Activated CD8-positive, alpha-beta memory T cell treated with anti-CD3 and anti-CD28 coated beads, Interleukin-2, amount 50 U/mL, for 4 hours (primary cell): ENCODE data around the gene UBASH3B.
A peak's percentile ranks its signal among the peaks of the same experiment; 100 is the strongest.
"Not testable (repeated sequence)": the region's sequence is repeated elsewhere in the genome, so short reads cannot be mapped to it uniquely, and the experiment has no call there.

Experiments used
- DNase-seq: peaks from one replicate; pipeline ENCODE4 v3.0.0-alpha.2; 2020

Gene UBASH3B, protein sequence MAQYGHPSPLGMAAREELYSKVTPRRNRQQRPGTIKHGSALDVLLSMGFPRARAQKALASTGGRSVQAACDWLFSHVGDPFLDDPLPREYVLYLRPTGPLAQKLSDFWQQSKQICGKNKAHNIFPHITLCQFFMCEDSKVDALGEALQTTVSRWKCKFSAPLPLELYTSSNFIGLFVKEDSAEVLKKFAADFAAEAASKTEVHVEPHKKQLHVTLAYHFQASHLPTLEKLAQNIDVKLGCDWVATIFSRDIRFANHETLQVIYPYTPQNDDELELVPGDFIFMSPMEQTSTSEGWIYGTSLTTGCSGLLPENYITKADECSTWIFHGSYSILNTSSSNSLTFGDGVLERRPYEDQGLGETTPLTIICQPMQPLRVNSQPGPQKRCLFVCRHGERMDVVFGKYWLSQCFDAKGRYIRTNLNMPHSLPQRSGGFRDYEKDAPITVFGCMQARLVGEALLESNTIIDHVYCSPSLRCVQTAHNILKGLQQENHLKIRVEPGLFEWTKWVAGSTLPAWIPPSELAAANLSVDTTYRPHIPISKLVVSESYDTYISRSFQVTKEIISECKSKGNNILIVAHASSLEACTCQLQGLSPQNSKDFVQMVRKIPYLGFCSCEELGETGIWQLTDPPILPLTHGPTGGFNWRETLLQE

DNA sequence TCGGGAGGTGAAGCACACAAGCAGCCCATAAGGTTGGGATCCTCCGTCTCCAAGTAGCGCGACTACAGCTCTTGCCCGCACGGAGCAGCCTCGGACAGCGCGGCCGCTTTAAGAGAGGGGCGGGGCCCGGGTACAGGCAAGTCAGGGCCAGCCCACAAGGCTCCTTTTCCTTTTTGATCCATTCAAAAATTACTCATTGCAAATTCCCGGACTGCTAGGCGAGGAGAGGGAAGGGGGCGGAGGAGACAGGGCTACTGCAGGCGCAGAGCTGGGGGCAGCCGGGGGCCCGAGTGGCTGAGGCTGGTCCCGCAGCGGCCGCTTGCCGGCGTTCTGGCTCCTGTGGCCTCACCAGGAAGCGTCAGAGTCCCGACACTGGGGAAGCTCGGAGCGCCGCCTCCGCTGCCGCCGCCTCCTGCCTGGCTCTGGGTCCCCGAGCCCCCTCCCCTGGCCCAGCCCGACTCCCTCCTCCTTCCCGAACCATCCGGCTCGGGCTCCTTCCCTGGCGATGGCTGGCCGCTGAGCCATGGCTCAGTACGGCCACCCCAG is at the start of gene UBASH3B:
Gene UBASH3B (plus strand): TSS at position 196 of the 546 bp plus-strand sequence. CDS start 328 bp downstream, at position 524.
- DNase-seq: peak; percentile 61

DNA sequence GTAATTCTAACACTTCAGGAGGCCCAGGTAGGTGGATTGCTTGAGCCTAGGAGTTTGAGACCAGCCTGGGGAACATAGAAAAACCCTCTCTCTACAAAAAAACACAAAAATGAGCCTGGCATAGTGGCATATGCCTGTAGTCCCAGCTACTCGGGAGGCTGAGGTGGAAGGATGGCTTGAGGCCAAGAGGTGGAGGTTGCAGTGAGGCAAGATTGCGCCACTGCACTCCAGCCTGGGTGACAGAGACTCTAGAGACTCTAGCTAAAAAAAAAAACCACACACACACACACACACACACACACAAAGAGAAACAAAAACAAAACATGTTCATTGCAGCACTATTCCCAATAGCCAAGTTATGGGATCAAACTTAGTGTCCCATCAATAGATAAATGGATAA is 48.4 kb upstream of the UBASH3B start:
- DNase-seq: not testable (repeated sequence)

DNA sequence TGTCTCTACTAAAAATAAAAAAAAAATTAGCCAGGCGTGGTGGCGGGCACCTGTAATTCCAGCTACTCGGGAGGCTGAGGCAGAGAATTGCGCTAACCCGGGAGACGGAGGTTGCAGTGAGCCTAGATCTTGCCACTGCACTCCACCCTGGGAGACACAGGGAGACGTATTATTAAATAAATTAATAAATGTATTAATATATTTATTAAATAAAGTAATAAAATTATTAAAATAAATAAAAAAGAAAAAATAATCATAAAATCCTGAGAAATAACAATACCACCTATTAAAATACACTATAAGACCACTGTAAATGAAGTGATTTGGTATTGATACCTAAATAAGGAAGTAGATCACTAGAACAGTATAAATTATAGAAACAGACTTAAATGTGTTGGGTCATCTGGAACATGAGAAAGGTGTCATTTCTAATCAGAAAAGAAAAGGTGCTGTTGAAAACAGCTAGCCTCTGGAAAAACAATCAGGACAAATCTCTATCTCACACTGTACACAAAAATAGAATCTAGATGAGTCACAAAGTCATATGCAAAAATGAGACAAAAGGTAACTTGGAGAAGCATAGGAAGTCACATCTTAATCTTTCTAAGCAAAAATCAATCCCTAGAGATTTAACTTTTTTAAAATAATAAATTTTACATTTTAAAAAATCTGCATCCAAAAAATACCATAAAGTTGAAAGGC is 43.2 kb upstream of the UBASH3B start:
- DNase-seq: no peak

DNA sequence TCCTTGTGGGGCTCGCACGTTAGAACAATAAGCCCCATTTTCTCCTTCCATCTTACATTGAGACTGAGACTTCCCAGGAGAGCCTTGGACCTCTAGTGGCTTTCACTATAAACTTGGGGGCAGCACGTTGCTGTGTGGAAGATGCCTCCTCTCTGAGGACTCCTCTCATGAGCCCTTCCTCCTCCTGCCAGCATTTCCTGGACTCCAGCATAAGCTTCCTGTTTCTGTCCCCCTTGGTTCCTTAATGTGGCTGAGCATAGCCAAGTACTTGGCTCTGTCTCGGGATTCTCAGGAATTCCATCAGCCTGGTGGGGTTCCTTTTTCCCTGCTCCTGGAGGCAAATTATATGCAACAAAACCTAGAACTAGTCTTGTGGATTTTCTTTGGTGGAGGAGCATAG is 38.8 kb upstream of the UBASH3B start:
- DNase-seq: no peak

DNA sequence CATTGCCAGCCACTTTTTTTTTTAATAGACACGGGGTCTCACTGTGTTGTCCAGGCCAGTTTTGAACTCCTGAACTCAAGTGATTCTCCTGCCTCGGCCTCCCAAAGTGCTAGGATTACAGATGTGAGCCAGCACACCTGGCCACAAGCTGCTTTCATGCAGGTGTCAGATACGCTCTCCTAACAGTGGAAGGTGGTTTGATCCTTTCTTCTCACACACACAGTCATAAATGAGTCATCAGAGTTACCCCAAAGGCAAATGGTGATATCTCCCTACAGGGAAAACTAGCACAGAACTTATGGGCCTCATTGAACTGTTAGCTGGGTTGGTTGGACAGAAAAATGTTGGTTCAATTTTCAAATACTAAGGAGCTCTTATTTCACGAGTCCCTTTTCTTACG is 38.2 kb upstream of the UBASH3B start:
- no peak for DNase-seq

DNA sequence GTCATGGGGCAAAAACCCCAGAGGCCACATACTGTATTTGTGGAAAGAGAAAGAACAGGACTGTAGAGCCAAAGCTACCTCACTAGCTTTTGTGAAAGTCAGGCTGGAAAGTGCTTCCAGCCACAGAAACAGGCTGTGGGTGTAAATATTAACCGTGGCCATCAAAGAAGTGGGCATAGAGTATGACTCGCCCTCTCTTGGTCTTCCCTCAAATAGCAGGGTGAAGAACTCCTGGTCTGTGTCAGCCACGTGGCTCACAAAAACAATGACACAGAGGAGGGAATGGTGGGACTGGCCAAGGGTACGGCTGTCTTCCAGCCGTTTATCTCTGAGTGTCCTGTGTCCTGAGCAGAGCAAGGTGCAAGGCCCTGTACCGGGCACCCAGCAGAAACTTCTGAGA is 37.6 kb upstream of the UBASH3B start:
- no peak for DNase-seq

DNA sequence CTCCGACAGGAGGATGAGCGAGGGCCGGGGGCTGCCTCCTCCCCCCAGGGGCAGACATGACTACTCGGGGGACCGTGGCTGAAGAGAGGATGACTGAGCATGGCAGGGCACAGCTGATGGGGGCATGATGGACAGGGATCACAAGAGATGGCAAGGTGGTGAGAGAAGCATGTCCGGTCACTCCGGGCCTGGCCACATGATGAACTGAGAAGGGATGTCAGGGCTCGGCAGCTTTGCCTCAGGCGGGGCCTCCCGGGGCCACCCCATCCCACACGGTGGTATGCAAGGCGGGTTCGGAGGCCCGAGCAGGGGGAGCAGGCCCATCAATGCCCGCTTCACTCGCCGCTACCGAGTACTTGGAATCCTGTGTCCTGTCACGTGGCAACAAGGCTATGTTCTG is 36.6 kb upstream of the UBASH3B start:
- no peak for DNase-seq

DNA sequence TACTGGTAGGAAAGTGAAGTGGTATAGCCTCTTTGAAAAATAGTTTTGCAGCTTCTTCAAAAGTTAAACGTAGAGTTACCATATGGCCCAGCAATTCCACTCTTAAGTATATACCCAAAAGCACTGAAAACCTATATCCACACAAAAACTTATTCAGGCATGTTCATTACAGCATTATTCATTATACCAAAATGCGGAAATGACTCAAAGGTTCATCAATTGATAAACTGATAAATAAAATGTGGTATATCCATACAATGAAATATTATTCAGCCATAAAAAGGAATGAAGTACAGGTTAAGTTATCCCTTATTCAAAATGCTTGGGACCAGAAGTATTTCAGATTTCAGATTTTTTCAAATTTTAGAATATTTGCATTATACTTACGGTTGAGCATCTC is 35.8 kb upstream of the UBASH3B start:
- DNase-seq: no peak

DNA sequence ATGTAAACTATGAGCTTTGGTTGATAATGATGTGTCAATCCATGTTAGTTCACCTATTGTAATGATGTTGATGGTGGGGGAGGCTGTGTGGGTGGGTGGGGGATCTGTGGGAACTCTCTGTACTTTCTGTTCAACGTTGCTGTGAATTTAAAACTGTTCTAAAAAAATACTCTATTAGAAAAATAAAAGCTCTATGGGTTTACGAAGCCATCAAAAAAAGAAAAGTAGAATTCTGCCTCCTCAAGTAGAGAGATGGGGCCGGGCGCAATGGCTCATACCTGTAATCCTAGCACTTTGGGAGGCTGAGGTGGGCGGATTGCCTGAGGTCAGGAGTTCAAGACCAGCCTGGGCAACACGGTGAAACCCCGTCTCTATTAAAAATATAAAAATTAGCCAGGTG is 30.0 kb upstream of the UBASH3B start:
- DNase-seq: not testable (repeated sequence)

DNA sequence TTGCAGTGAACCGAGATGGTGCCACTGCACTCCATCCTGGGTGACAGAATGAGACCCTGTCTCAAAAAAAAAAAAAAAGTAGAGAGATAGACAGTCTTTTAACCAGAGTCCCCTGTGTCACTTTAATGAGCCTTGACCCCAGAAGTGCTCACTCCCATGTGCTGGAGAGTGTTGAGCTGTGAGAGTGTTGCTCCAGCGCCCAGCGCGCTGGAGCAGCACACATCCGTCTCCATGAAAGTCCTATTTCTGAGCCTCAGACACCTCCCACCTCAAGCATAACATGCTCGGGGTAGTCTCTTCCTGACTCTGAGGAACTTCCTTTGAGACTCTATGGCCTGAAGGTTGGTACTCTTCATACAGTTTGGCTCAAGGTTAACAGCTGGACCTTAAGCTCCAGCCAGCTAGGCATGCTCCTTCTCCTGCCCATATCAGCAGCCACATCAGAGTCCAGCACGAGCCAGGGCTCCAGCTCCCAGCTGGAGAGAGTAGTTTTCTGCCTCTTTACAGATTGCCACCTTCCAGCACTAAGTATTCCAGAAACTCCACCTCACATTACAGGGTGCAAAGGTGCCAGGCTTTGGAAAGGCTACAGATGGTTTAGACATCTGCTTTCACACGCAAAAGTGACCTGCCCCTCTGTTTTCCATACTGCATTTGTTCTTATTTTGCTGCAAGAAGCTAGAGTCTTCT is 29.4 kb upstream of the UBASH3B start:
- no peak for DNase-seq

DNA sequence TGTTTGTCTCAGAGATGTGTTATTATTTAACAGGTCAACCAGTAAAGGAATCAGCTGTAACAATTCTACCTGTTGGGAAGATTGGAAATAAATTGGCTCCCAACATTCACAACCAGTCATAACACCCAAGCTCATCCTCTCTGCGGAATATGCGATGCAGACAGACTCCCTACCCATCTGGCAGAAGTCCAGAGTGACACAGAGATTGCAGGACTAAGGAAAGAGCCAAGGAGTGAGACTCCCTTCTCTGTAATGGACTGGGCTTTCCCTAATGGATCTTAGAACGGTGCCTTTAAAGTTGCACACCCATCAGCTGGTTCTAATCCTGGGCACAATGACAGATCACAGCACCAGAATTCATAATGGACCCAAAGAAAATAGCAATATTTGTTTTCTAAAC is 27.8 kb upstream of the UBASH3B start:
- DNase-seq: no peak

DNA sequence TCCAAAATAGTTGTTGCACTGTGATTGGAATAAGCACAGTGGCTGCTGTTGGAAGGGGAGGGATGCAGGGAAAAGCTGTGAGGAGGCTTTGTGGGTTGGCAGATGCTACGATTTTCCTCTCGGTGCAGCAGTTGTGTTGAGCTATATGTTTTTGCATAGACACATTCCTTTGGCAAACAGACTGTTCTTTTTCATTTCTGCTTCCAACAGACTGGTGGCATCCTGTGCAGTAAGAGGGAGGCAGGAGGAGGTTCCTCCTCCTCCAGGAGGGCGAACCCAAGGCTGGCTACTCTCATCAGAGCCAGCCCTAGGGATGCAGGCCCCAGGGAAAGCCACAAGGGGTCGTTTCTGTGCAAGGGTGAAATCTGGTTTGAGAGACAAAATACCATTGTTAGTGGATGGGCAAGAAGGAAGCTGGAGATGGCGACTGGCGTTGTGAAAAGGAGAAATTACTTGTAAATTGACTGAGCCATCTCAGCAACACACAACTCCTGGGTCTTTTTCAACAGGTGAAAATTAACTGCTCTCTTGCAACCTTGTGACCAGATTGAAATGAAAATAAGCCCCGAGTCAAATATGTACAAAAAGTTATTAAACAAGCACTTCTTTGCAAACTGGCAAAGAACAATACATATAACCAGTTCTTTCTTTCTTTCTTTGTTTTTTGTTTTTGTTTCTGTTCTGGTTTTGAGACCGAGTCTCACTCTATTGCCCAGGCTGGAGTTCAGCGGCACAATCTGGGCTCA is 26.5 kb upstream of the UBASH3B start:
- peak; percentile 72 for DNase-seq

DNA sequence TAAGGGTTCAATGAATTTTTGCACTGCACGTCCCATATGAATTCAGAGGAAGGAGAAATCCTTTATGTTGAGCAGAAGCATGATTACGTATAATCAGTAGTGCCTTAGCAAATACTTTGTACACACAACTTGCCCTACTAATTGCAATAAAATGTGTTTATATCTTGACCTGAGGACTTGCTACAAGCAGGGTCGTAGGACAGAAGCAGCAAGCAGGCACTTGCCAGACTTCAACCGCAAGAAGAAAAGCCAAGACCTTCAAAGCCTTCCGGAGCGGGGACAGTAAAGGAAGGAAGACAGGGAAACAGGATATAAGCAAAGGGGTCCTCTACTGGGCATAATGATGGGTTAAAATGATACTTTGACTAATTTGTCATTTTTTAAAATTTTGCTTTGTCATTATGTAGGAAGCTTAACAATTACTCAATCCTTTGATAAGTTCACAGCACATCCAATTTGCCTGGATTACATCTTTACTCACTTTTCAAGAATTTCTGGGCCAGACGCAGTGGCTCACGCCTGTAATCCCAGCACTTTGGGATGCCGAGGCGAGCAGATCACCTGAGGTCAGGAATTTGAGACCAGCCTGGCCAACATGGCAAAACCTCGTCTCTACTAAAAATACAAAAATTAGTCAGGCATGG is 23.2 kb upstream of the UBASH3B start:
- no peak for DNase-seq

DNA sequence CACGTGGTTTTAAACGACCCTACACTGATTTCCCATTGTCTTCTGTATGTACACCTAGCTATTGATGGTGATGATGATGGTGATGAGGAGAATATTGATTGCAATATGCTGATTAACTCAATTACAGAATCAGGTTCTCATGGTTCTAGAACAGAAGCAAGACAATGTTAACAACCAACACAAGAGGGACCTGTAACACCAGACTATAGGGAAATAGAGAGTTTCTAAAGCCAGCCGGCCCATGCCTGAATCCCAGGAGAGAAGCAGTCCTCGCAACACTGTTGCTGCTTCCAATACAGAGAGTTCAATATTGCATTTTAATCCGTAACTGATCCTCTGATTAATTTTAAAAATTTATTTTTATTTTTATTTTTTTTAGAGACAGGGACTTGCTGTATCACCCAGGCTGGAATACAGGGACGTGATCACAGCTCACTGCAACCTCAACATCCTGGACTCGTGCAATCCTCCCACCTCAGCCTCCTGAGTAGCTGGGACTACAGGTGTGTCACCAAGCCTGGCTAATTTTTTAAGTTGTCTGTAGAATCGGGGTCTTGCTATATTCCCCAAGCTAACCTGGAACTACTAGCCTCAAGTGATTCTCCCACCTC is 22.2 kb upstream of the UBASH3B start:
- DNase-seq: no peak

DNA sequence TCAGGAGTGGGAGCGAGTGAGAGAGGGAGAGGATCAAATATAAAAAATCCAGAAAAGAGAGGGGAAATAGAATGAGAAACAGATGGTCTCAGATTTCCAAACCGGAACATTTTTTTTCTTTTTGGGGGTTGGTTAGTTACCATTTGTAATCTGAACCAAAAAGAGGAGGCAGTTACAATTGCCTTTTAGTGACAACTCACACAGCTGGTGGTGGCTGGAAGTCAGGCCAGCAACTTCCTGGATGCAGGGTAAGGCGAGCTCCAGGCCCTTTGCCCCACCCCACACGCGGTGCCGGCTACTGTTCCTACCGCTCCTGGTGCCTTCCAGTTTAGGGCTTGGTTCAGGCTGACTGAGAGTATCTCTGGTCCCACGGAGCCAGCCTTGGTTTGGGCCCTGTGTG is 21.0 kb upstream of the UBASH3B start:
- DNase-seq: no peak

DNA sequence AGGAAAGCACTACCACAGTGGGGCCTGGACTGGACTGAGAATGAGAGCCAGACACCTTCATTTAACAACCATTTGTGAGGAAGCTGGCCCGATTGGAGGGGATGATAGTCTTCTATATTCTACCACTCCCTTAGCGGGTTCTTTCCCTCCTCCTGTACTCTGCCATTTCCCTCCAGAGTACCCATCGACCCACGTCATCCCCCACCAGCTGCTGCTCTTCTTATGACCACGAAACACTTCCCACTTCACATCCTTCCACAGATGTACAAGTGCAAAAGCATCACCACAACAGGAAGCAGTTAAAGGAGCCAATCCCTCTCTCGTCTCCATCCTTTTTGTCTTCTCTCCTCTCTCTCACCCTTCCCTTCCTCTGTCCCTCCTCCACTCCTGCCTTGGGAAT is 18.0 kb upstream of the UBASH3B start:
- DNase-seq: no peak

DNA sequence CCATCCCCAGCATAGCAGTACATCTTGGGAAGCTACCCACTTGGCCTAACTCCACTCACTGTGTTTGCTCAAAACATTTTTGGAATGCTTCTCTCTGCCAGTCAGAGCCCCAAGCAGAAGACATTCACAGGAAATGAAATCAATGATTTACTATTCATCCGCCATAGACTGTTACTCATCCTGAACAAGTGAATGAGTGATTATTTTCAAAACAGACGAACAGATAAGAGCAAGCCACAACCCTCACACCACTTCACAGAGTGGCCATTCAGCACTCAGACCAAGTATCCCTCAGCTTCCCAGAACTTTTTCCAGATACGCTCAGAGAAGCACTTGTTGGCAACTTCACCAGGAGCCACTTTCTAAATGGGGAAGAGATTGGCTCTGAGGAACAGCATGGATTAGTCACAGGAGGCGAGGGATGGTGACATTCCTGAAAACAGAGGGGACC is 13.0 kb upstream of the UBASH3B start:
- no peak for DNase-seq

DNA sequence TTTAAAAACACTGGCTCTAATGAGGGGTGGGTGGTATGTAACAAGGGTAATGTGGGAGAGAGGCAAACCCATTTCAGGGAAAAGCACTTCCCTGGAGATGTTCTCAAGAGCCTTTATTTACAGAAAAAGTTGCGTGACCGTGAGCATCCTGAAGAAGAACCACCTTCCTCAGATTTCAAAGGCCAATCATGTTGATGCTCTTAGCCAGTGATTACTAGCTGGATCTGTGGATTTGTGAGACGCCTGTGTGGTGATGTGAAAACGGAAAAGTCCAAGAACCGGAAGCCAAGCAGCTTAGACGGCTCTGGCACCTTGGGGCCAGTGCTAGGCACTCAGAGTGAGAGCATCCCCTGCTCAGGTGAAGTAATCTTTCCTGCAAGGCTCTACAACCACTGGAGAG is 12.6 kb upstream of the UBASH3B start:
- no peak for DNase-seq

DNA sequence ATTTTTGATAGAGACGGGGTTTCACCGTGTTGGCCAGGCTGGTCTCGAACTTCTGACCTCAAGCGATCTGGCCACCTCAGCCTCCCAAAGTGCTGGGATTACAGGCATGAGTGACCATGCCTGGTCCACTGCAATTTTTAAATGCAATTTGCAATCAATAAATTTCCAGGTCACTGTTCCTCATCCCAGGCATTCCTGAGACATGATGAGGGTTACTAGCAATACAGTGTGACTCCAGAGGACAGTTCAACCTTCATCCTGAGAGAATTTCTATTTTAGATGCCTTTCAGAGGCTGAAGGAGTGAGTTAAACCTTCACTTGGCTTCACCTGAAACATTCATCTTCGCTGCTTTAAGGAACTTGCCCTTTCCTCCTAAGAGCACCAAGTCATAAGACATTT is 9.7 kb upstream of the UBASH3B start:
- no peak for DNase-seq

DNA sequence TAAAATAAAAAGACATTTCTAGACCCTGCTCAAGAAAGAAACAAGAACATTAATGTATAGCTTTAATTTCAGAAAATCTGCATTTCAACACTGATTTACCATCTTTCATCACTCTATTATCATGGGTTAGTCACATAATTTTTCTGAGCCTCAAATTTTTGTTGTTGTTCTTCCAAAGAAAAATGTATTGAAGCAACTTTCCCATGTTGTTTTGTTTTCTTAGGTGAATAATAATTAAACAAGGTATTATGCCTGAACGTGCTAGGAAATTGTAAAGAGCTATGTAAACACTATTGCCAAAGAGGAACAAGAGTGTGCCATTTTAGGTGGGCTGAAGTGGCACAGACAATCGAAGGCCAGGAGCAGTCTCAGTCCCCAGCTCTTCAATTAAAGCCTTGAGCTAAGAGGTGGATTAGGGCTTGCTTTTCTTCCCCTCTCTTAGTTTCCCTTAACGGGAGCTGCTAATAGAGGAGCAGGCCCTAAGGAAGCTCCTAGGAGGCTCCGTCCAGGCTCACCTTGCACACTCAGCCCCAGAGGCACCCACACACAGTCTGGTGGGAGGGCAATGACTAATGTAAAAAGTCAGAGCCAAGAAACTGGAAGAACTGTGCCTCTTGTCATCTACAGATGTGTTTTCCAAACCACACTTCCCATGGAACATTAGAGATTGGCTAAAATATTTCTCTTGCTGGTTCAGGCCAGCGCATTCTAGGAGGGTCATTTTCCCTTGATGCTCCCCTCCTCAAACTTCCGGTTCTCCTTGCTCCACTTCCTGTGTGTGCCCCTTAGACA is 8.8 kb upstream of the UBASH3B start:
- no peak for DNase-seq
